Ovary (tissue), 9 donors: ENCODE results near the gene CHRM1. TPM values are rescaled to one million over a fixed set of nuclear protein-coding genes. Genes with fewer than 3 reads are reported as not detected.

Experiments
- DNase-seq, 5 donors: peaks; one replicate each; pipeline ENCODE4 v3.0.0-alpha.2; 2019 to 2020
- H3K27ac ChIP-seq, 2 donors: fragments of 200-600 bp; one replicate each; pipeline versions ENCODE4 v1.5.1 to v1.8.0; 2019 to 2022
- H3K27me3 ChIP-seq: fragments of 200-600 bp; one replicate; pipeline ENCODE4 v1.8.0; 2022
- H3K36me3 ChIP-seq: fragments of 200-600 bp; sonication (generic); one replicate; pipeline ENCODE4 v1.5.1; 2019
- H3K4me1 ChIP-seq: one replicate; pipeline ENCODE4 v1.8.1; 2013; ENCODE audit warnings: mild to moderate bottlenecking, moderate library complexity; ENCODE audit not compliant: insufficient read depth
- H3K4me3 ChIP-seq: fragments of 200-600 bp; sonication (generic); one replicate; pipeline ENCODE4 v1.5.1; 2017
- H3K9me3 ChIP-seq, 2 donors: fragments of 200-600 bp in 1 of 2; sonication (generic) in 1 of 2; one replicate each; pipeline versions ENCODE4 v1.5.1 to v1.8.1; 2013 to 2019; ENCODE audit warnings: mild to moderate bottlenecking in 1 of 2, moderate library complexity in 1 of 2
- CTCF ChIP-seq, 3 donors: fragments of 450-650 bp in 2 of 3; fragments of 200-600 bp in 1 of 3; IDR thresholded peaks; one replicate each; pipeline versions ENCODE4 v1.5.1 to v1.8.0; 2016 to 2022; ENCODE audit warnings: antibody characterized with exemption in 3 of 3, mild to moderate bottlenecking in 1 of 3
- EP300 ChIP-seq: sonication (generic); formaldehyde crosslinking; IDR thresholded peaks from one replicate; pipeline ENCODE4 v1.6.1; 2017; ENCODE audit warnings: antibody characterized with exemption
- POLR2A ChIP-seq: fragments of 450-650 bp; IDR thresholded peaks from one replicate; pipeline ENCODE4 v1.6.1; 2017; ENCODE audit warnings: antibody characterized with exemption, mild to moderate bottlenecking, moderate library complexity
- WGBS, 3 donors: extraction: QIAGEN DNeasy Blood & Tissue Kit in 1 of 3; methylation state at CpG; one replicate each; pipeline versions ENCODE4 v1.1.5 to v1.1.7; 2013 to 2017; 5-methylcytosine and 5-hydroxymethylcytosine counted together
- intact Hi-C, 4 donors: fragments of 100-400 bp; cut with DNase I; formaldehyde crosslinking; loops; one replicate each; pipeline versions ENCODE4 v1.11.0 to v1.15.1; 2022 to 2023
- polyA plus RNA-seq, 2 donors: library from polyadenylated mRNA; stranded (reverse); fragments of 200-250 nt in 1 of 2; fragments of 350-450 nt in 1 of 2; fragmentation: Illumina TruSeq in 1 of 2; extraction: RNeasy Lipid Tissue Mini Kit (QIAGEN cat#74804) in 1 of 2; gene quantifications; one replicate each; pipeline ENCODE4 v1.2.3, GENCODE V29; 2013 to 2014
- total RNA-seq, 7 donors: library from RNA; depleted of rRNA in 2 of 7; stranded (reverse); fragments of >200 nt in 2 of 7; fragmentation: NEBNext Ultra II Directional in 3 of 7; extraction: Animal tissue kit (Norgen Biotek cat#: 25700) in 3 of 7; gene quantifications; one replicate each; pipeline versions ENCODE4 v1.1.0 to v1.2.4, GENCODE V29; 2016 to 2023
- donor health status: DM: no; HTN: no; CAD: no; lungs with moderate emphysema.
- donor health status: DM: no; HTN: no; CAD: no.
- donor health status: Bipolar disorder and iron deficiency.
- donor health status: DM: yes; HTN: yes; CAD: no.
- donor health status: DM: no; HTN: no; CAD: no.
- donor health status: DM: yes; HTN: yes; CAD: no.

CHRM1 gene
- total and polyA plus RNA-seq, 9 donors, result not detected

DNA sequence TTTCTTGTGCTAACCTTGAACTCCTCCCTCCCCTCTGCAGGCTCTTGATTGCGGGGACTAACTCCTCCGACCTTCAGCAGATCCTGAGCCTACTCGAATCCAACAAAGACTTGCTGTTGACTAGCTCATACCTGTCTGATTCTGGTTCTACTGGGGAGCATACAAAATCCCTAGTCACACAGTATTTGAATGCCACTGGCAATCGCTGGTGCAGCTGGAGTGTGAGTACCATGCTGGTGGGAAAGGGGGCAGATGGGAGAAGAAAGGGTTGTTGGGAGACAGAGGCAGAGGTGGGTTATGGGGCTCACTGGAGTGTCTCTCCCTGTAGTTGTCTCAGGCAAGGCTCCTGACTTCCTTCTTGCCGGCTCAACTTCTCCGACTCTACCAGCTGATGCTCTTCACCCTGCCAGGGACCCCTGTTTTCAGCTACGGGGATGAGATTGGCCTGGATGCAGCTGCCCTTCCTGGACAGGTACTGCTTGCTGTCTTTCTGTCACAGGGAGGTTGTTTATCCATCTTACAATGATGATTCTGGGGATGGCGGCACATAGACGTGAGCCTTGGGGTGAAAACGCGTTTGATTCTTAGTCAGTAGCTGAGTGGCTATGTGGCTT is 35.9 kb downstream of the CHRM1 start:
- intact Hi-C loops, result loop anchor here in 1 of 4 donors (10.0 kb wide), 1 partner anchor 880 kb away; the partner anchor contains the start of gene ZFTA
- Histone ChIP-seq H3K36me3 (no peaks in the 10 kb centered on the region), H3K4me3 (no peak overlapping the region), H3K9me3 (no peaks in the 10 kb centered on the region), H3K4me1 (peaks cover 6% of the 10 kb centered on the region), H3K27me3 (no peaks in the 10 kb centered on the region), H3K27ac (no peak overlapping the region)
- 76 to 81% (median 77%) methylated on average over 11 of the region's 11 CpGs for WGBS, 3 donors
- TF ChIP-seq CTCF (IDR thresholded peaks at IDR 0.05) (no peak), EP300 (no peak), POLR2A (no peak)
- DNase-seq, result no peak

- TF ChIP-seq EP300, result no peak
- no peak for TF ChIP-seq POLR2A
- TF ChIP-seq CTCF (IDR thresholded peaks at IDR 0.05), result no peak
- intact Hi-C loops, result loop anchor here in 1 of 4 donors (10.0 kb wide), 1 partner anchor 881 kb away; the partner anchor contains the start of gene ZFTA
- 59 to 75% (median 73%) methylated on average over 3 of the region's 3 CpGs for WGBS, 3 donors
- peaks cover 14% of the 10 kb centered on the region for H3K4me1 ChIP-seq
- H3K9me3 ChIP-seq, result no peaks in the 10 kb centered on the region
- DNase-seq, result no peak
- H3K4me3 ChIP-seq, result no peak overlapping the region
- H3K27me3 ChIP-seq, result no peaks in the 10 kb centered on the region
- H3K36me3 ChIP-seq, result no peaks in the 10 kb centered on the region
- H3K27ac ChIP-seq, result peak overlapping the region in 1 of 2 donors; percentile 99
Measured at GRCh38 chr11:62883673-62884072, 37.5 kb downstream of the CHRM1 start.

DNA sequence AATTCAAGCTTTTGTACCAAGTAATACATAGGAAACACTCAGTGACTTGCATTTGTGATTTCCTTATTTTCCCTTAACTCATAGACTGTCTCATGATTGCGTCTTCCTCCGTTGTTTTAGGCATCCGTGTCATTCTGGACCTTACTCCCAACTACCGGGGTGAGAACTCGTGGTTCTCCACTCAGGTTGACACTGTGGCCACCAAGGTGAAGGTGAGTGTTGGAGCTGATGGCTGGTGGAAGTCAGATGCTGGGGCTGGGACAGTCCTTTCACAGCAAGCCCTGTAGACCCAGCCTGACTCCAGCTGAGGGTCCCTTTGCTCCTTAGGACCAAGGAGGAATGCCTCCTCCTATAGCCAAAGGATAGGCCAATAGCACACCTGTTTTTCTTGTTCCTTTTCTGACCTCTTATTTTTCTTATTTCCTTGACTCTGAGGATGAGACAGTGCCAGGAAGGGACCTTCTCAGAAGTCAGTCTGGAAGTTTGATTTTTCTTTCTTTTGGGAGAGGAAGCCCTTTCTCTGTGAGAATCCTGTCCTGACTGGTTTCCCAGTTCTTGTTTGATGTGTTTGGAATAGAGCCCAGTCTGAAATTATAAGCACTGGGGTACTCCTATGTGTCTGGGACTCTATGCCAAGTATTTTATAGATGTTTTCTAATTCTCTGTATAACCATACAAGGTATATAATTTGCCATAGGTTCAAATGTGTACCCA is 38.2 kb downstream of the CHRM1 start:
- Histone ChIP-seq H3K27me3 (no peaks in the 10 kb centered on the region), H3K4me3 (peak overlapping the region; percentile 74), H3K4me1 (peaks cover 14% of the 10 kb centered on the region), H3K36me3 (no peaks in the 10 kb centered on the region), H3K27ac (peak overlapping the region; percentile 96 to 99), H3K9me3 (no peaks in the 10 kb centered on the region)
- intact Hi-C loops, result loop anchor here in 1 of 4 donors (10.0 kb wide), 1 partner anchor 882 kb away; the partner anchor contains the start of gene ZFTA
- no peak for DNase-seq
- 52 to 71% (median 56%) methylated on average over 5 of the region's 5 CpGs for WGBS, 3 donors
- no peak for TF ChIP-seq POLR2A
- no peak for TF ChIP-seq EP300
- no peak for TF ChIP-seq CTCF (IDR thresholded peaks at IDR 0.05)

GRCh38 chr11:62882431-62882749 is 38.8 kb downstream of the CHRM1 start:
- intact Hi-C loops, result loop anchor here in 1 of 4 donors (10.0 kb wide), 1 partner anchor 882 kb away; the partner anchor contains the start of gene ZFTA
- no peaks in the 10 kb centered on the region for H3K9me3 ChIP-seq
- H3K4me3 ChIP-seq, result peak overlapping the region; percentile 74
- no peaks in the 10 kb centered on the region for H3K27me3 ChIP-seq
- WGBS, 3 donors, result 29 to 39% (median 29%) methylated on average over 6 of the region's 6 CpGs
- no peaks in the 10 kb centered on the region for H3K36me3 ChIP-seq
- peak overlapping the region; percentile 96 to 99 for H3K27ac ChIP-seq
- TF ChIP-seq POLR2A (no peak), CTCF (IDR thresholded peaks at IDR 0.05) (no peak), EP300 (no peak)
- peaks cover 14% of the 10 kb centered on the region for H3K4me1 ChIP-seq
- no peak for DNase-seq
